ENCODE data around the gene PPP2R2C.

Gene PPP2R2C

GRCh38 chr4:6337331-6337935 is 135.0 kb downstream of the PPP2R2C start:
- TF ChIP-seq CTCF (IDR thresholded peaks at IDR 0.05; ENCODE audit: low read depth, low read length, missing control alignments): no peak
- no peak overlapping the region for H3K4me3 ChIP-seq (replicated peaks; ENCODE audit: low read depth, low read length)
- no peak for DNase-seq (ENCODE audit: extremely low read depth, low read depth)

GRCh38 chr4:6336166-6336565 is 136.2 kb downstream of the PPP2R2C start:
- TF ChIP-seq CTCF (IDR thresholded peaks at IDR 0.05; ENCODE audit: low read depth, low read length, missing control alignments): no peak
- no peak for DNase-seq (ENCODE audit: extremely low read depth, low read depth)
- no peak overlapping the region for H3K4me3 ChIP-seq (replicated peaks; ENCODE audit: low read depth, low read length)

- DNase-seq (ENCODE audit: extremely low read depth, low read depth): no peak
- TF ChIP-seq CTCF (IDR thresholded peaks at IDR 0.05; ENCODE audit: low read depth, low read length, missing control alignments): no peak
- no peak overlapping the region for H3K4me3 ChIP-seq (replicated peaks; ENCODE audit: low read depth, low read length)
Observed at GRCh38 chr4:6335040-6335590, 137.3 kb downstream of the PPP2R2C start.

- TF ChIP-seq CTCF (IDR thresholded peaks at IDR 0.05; ENCODE audit: low read depth, low read length, missing control alignments): no peak
- no peak overlapping the region for H3K4me3 ChIP-seq (replicated peaks; ENCODE audit: low read depth, low read length)
- DNase-seq (ENCODE audit: extremely low read depth, low read depth): no peak
Observed at GRCh38 chr4:6334203-6334887, 138.1 kb downstream of the PPP2R2C start.

GRCh38 chr4:6333301-6334202 is 138.9 kb downstream of the PPP2R2C start:
- no peak overlapping the region for H3K4me3 ChIP-seq (replicated peaks; ENCODE audit: low read depth, low read length)
- no peak for DNase-seq (ENCODE audit: extremely low read depth, low read depth)
- TF ChIP-seq CTCF (IDR thresholded peaks at IDR 0.05; ENCODE audit: low read depth, low read length, missing control alignments): peak; percentile 72

GRCh38 chr4:6332669-6333050 is 139.8 kb downstream of the PPP2R2C start:
- DNase-seq (ENCODE audit: extremely low read depth, low read depth): no peak
- TF ChIP-seq CTCF (IDR thresholded peaks at IDR 0.05; ENCODE audit: low read depth, low read length, missing control alignments): no peak
- no peak overlapping the region for H3K4me3 ChIP-seq (replicated peaks; ENCODE audit: low read depth, low read length)
